SU-DHL-6 (cell line): Measurements from ENCODE around the gene SPG21.

ENCODE experiments used
- H2AFZ ChIP-seq: fragments of 200-600 bp; sonication (generic); 2 replicates; pipeline ENCODE4 v1.6.1; 2014; ENCODE audit warnings: low read depth, mild to moderate bottlenecking, moderate library complexity, mixed read lengths, antibody characterized with exemption, low read length; ENCODE audit not compliant: severe bottlenecking
- H3F3A ChIP-seq: fragments of 200-600 bp; shearing (Covaris generic); 2 replicates; pipeline ENCODE4 v1.6.0; 2016; ENCODE audit warnings: antibody characterized with exemption, mild to moderate bottlenecking; ENCODE audit not compliant: insufficient read depth
- H3K27ac ChIP-seq: fragments of 200-600 bp; sonication (generic); 2 replicates; pipeline ENCODE4 v1.5.1; 2016; ENCODE audit warnings: low read depth, mild to moderate bottlenecking, low read length, moderate library complexity, mixed read lengths
- H3K27me3 ChIP-seq: fragments of 200-600 bp; sonication (generic), shearing (Covaris generic); 2 replicates; pipeline ENCODE4 v1.6.0; 2014; ENCODE audit warnings: mild to moderate bottlenecking, low read length
- H3K36me3 ChIP-seq: fragments of 200-600 bp; sonication (generic); 2 replicates; pipeline ENCODE4 v1.6.1; 2014; ENCODE audit warnings: mild to moderate bottlenecking, low read length, mixed read lengths
- H3K4me2 ChIP-seq: fragments of 300-600, 200-600 bp; shearing (Covaris generic), sonication (generic); 2 replicates; pipeline ENCODE4 v1.6.0; 2014; ENCODE audit warnings: low read length, low read depth, mild to moderate bottlenecking; ENCODE audit not compliant: poor library complexity, severe bottlenecking
- H3K4me3 ChIP-seq: fragments of 200-600 bp; sonication (generic); 2 replicates; pipeline ENCODE4 v1.5.1; 2014; ENCODE audit warnings: antibody characterized with exemption, low read length, mild to moderate bottlenecking, mixed read lengths; ENCODE audit not compliant: insufficient read depth, poor library complexity, severe bottlenecking
- H3K79me2 ChIP-seq: fragments of 200-600 bp; sonication (generic); 2 replicates; pipeline ENCODE4 v1.6.1; 2014; ENCODE audit warnings: mild to moderate bottlenecking, low read length, moderate library complexity; ENCODE audit not compliant: insufficient read depth
- H3K9ac ChIP-seq: fragments of 200-600 bp; sonication (generic); 2 replicates; pipeline ENCODE4 v1.7.0; 2014; ENCODE audit warnings: mild to moderate bottlenecking, low read length
- H3K9me2 ChIP-seq: fragments of 200-600 bp; sonication (generic); replicated peaks from 2 replicates; pipeline ENCODE4 v1.6.1; 2014; ENCODE audit warnings: low read length; ENCODE audit not compliant: insufficient read depth
- H3K9me3 ChIP-seq: fragments of 200-600 bp; sonication (generic); 2 replicates; pipeline ENCODE4 v1.6.1; 2014; ENCODE audit warnings: low read length, mixed read lengths; ENCODE audit not compliant: insufficient read depth
- H4K20me1 ChIP-seq: fragments of 200-600 bp; sonication (generic); 2 replicates; pipeline ENCODE4 v1.6.1; 2014; ENCODE audit warnings: low read depth, mild to moderate bottlenecking, antibody characterized with exemption, low read length, moderate library complexity, mixed read lengths
- EZH2phosphoT487 ChIP-seq: fragments of 200-600 bp; sonication (generic), shearing (Covaris generic); conservative IDR thresholded peaks from 2 replicates; pipeline ENCODE4 v1.6.1; 2018; ENCODE audit warnings: mild to moderate bottlenecking, antibody characterized with exemption, low read length, moderate library complexity, mixed read lengths
- TF ChIP-seq, protein P1 (sequence below): fragments of 200-600 bp; sonication (generic); IDR thresholded peaks from one replicate; pipeline ENCODE4 v1.5.1; 2017; ENCODE audit warnings: antibody characterized with exemption, mild to moderate bottlenecking, low read length, moderate library complexity; ENCODE audit not compliant: insufficient read depth, poor library complexity, severe bottlenecking

Gene SPG21

DNA sequence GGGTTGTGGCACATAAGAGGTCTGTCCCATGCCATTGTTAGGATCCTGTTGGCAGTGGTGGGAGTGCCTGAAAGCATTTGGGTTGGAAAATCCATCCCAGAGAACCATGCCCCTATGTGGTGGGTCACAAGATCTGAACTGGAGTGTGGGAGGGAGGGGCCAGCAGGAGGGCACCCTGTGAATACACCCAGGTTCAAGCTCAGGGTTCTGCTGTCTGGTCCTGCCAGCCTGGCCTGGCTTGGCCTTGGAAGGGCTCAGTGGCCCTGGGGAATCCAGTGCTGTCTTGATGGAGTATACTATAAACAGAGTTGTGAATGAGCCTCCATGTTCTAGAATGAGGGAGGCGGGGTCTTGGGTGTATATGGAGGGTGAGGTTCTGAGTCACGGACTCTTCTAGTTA is 66.2 kb downstream of the SPG21 start:
- no peak overlapping the region for H2AFZ ChIP-seq
- H3K9ac ChIP-seq: no peak overlapping the region
- no peaks in the 10 kb centered on the region for H4K20me1 ChIP-seq
- H3K9me3 ChIP-seq: no peaks in the 10 kb centered on the region
- H3K9me2 ChIP-seq: no peaks in the 10 kb centered on the region
- H3K4me3 ChIP-seq: no peak overlapping the region
- H3K36me3 ChIP-seq: no peaks in the 10 kb centered on the region
- no peaks in the 10 kb centered on the region for H3K79me2 ChIP-seq
- TF ChIP-seq EZH2phosphoT487: no peak
- TF ChIP-seq, protein P1, sequence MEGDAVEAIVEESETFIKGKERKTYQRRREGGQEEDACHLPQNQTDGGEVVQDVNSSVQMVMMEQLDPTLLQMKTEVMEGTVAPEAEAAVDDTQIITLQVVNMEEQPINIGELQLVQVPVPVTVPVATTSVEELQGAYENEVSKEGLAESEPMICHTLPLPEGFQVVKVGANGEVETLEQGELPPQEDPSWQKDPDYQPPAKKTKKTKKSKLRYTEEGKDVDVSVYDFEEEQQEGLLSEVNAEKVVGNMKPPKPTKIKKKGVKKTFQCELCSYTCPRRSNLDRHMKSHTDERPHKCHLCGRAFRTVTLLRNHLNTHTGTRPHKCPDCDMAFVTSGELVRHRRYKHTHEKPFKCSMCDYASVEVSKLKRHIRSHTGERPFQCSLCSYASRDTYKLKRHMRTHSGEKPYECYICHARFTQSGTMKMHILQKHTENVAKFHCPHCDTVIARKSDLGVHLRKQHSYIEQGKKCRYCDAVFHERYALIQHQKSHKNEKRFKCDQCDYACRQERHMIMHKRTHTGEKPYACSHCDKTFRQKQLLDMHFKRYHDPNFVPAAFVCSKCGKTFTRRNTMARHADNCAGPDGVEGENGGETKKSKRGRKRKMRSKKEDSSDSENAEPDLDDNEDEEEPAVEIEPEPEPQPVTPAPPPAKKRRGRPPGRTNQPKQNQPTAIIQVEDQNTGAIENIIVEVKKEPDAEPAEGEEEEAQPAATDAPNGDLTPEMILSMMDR: no peak
- H3K27me3 ChIP-seq: no peaks in the 10 kb centered on the region
- H3F3A ChIP-seq: no peaks in the 10 kb centered on the region
- H3K4me2 ChIP-seq: no peak overlapping the region
- no peak overlapping the region for H3K27ac ChIP-seq

DNA sequence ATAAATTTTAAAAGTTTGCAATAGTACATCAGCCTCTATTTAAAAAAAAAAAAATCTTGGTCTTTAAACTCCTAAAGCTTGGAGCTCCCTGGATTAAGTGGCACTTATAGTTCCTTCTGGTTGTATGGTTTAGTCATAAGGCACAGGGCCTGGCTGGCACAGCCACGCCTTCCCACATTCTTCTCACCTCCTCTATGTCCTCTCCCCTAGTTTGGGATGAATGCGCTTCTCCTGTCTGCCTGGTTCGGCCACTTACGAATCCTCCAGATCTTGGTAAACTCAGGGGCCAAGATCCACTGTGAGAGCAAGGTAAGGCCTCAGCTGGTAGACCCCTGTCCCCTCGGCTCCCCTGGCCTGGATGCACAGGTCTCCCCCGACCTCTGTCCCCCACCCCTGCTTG is 68.0 kb downstream of the SPG21 start:
- Histone ChIP-seq H3K36me3 (no peaks in the 10 kb centered on the region), H3K27me3 (no peaks in the 10 kb centered on the region), H3K27ac (no peak overlapping the region), H3K4me3 (no peak overlapping the region), H2AFZ (no peak overlapping the region), H3K79me2 (no peaks in the 10 kb centered on the region), H3F3A (no peaks in the 10 kb centered on the region), H3K4me2 (no peak overlapping the region), H3K9me3 (no peaks in the 10 kb centered on the region), H3K9me2 (no peaks in the 10 kb centered on the region), H4K20me1 (no peaks in the 10 kb centered on the region), H3K9ac (no peak overlapping the region)
- TF ChIP-seq EZH2phosphoT487: no peak
- TF ChIP-seq, protein P1: no peak

DNA sequence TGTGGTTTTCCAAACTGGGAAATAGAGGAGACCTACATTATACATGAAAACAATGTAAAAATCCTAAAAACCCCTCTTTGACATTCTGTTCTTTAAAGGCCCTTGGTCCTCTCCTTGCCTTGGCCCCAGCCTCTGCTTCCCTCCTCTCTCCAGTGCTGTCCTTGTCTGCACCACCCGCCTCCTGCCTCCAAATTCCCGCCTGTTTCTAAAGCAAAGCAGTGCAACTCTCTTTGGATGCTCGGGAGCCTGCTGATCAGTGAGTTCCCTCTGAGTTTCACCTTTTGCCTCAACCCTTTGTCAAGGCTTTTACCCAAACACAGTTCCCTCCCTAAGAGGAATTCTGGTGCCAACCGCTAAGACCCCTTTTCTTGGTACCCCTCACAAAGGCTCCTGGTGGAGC is 70.0 kb downstream of the SPG21 start:
- Histone ChIP-seq H3K9me2 (no peaks in the 10 kb centered on the region), H2AFZ (no peak overlapping the region), H4K20me1 (no peaks in the 10 kb centered on the region), H3K9me3 (no peaks in the 10 kb centered on the region), H3K4me3 (no peak overlapping the region), H3K36me3 (no peaks in the 10 kb centered on the region), H3K27me3 (no peaks in the 10 kb centered on the region), H3F3A (no peaks in the 10 kb centered on the region), H3K27ac (no peak overlapping the region), H3K4me2 (no peak overlapping the region), H3K79me2 (no peaks in the 10 kb centered on the region), H3K9ac (no peak overlapping the region)
- TF ChIP-seq EZH2phosphoT487: no peak
- TF ChIP-seq, protein P1: no peak

DNA sequence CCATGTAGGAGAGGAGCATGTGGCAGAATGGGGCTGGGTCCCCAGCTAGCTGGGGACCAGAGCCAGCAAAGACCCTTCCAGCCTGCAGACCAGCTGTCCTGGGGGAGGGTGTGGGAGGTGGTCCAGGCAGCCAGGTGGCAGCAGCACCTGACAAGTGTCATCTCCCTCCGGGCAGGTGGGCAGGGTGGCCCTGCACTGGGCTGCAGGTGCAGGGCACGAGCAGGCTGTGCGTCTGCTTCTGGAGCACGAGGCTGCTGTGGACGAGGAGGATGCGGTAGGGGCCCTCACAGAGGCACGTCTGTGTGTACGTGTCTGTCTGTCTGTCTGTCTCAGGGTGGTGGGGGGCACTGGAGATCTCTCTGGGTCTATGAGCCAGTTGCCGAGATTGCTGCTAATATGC is 72.5 kb downstream of the SPG21 start:
- no peak for TF ChIP-seq EZH2phosphoT487
- TF ChIP-seq, protein P1: no peak
- Histone ChIP-seq H3K27ac (no peak overlapping the region), H3K9ac (no peak overlapping the region), H3F3A (no peaks in the 10 kb centered on the region), H3K36me3 (no peaks in the 10 kb centered on the region), H2AFZ (no peak overlapping the region), H3K27me3 (no peaks in the 10 kb centered on the region), H3K4me3 (no peak overlapping the region), H4K20me1 (no peaks in the 10 kb centered on the region), H3K9me3 (no peaks in the 10 kb centered on the region), H3K4me2 (no peak overlapping the region), H3K79me2 (no peaks in the 10 kb centered on the region), H3K9me2 (no peaks in the 10 kb centered on the region)
